ENCODE measurements around the gene STAG1.

Gene STAG1

DNA sequence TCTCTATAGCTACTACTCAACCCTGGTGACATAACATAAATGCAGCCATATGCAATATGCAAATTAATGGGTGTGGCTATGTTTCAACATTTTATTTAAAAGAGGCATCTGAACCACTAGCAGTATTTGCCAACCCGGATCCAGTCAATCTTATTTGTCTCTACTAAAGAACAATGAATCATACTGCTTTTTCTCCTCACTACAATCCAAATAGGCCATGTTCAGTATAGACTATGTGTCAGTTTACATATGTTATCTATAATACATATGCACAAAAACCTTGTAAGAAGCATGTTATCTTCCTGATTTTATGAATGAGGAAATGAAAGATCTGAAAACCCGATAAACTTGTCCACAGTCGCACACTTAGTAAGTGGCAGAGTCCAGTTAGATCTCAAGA is 125.7 kb downstream of the STAG1 start:
- Histone ChIP-seq H3K4me1 (ENCODE audit: control insufficient read depth, insufficient read depth, low read length) (no peaks in the 10 kb centered on the region), H3K4me3 (ENCODE audit: low read depth, low read length) (no peak overlapping the region), H3K36me3 (ENCODE audit: control insufficient read depth in 2 of 2, insufficient read depth in 1 of 2, low read length in 2 of 2) (peaks cover 0 to 3% of the 10 kb centered on the region in 2 experiments; a peak in 1 of 3 replicates), H3K27ac (ENCODE audit: extremely low read depth, low read depth, low read length) (no peak overlapping the region), H3K9me3 (ENCODE audit: control insufficient read depth, insufficient read depth, low read depth, low read length) (no peaks in the 10 kb centered on the region)
- ChIA-PET POLR2A (no interaction called here), CTCF (no interaction called here)
- no peak for TF ChIP-seq ZNF366 (tag by site-specific recombination; conservative IDR thresholded peaks at IDR 0.05)
- TF ChIP-seq, protein P1, sequence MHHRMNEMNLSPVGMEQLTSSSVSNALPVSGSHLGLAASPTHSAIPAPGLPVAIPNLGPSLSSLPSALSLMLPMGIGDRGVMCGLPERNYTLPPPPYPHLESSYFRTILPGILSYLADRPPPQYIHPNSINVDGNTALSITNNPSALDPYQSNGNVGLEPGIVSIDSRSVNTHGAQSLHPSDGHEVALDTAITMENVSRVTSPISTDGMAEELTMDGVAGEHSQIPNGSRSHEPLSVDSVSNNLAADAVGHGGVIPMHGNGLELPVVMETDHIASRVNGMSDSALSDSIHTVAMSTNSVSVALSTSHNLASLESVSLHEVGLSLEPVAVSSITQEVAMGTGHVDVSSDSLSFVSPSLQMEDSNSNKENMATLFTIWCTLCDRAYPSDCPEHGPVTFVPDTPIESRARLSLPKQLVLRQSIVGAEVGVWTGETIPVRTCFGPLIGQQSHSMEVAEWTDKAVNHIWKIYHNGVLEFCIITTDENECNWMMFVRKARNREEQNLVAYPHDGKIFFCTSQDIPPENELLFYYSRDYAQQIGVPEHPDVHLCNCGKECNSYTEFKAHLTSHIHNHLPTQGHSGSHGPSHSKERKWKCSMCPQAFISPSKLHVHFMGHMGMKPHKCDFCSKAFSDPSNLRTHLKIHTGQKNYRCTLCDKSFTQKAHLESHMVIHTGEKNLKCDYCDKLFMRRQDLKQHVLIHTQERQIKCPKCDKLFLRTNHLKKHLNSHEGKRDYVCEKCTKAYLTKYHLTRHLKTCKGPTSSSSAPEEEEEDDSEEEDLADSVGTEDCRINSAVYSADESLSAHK (tag by site-specific recombination; IDR thresholded peaks at IDR 0.05), result no peak
- no peak for TF ChIP-seq ZNF768 (tag by site-specific recombination; IDR thresholded peaks at IDR 0.05)
- no peak for TF ChIP-seq TRIM28 (IDR thresholded peaks at IDR 0.05; ENCODE audit: borderline replicate concordance, low read length)
- TF ChIP-seq ZBTB20 (tag by site-specific recombination; IDR thresholded peaks at IDR 0.05), result no peak
- TF ChIP-seq ZEB2 (tag by site-specific recombination; IDR thresholded peaks at IDR 0.05), result no peak
- TF ChIP-seq ZFP41 (tag by site-specific recombination; IDR thresholded peaks at IDR 0.05; ENCODE audit: borderline replicate concordance), result no peak

GRCh38 chr3:136624894-136625815 is 127.0 kb downstream of the STAG1 start:
- Histone ChIP-seq H3K4me3 (ENCODE audit: low read depth, low read length) (no peak overlapping the region), H3K36me3 (ENCODE audit: control insufficient read depth in 2 of 2, insufficient read depth in 1 of 2, low read length in 2 of 2) (peaks cover 0 to 3% of the 10 kb centered on the region in 2 experiments; a peak in 1 of 3 replicates), H3K4me1 (ENCODE audit: control insufficient read depth, insufficient read depth, low read length) (no peaks in the 10 kb centered on the region), H3K9me3 (ENCODE audit: control insufficient read depth, insufficient read depth, low read depth, low read length) (no peaks in the 10 kb centered on the region), H3K27ac (ENCODE audit: extremely low read depth, low read depth, low read length) (no peak overlapping the region)
- TF ChIP-seq ZNF112 (tag by site-specific recombination; IDR thresholded peaks at IDR 0.05), result no peak
- peak; percentile 56; the same call in 1 of the 2 replicates for TF ChIP-seq PRDM1 (tag by site-specific recombination; IDR thresholded peaks at IDR 0.05)
- CTCF ChIA-PET, result no interaction called here
- POLR2A ChIA-PET, result interaction anchor here (0.8 kb wide), 1 partner anchor 429 kb away, joined by 3 read pairs; the partner anchor contains the start of gene MSL2

DNA sequence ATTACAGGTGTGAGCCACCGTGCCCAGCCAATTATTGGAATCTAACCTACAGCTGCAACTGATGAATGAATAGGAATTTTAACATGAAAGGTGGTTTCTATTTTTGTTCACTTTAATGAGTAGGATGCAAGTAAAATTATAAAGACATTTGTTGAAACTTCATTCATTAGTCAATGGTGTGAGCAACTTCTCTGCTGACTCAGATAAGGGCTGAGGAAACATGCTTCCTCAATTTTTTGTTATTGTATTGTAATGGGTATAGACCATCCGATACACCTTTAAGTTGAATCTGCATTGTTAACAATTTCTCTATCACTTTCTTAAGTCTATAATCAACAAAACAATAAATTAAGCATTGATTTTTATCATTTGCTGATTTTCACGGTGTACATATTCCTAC is 127.8 kb downstream of the STAG1 start:
- Histone ChIP-seq H3K4me1 (ENCODE audit: control insufficient read depth, insufficient read depth, low read length) (no peaks in the 10 kb centered on the region), H3K4me3 (ENCODE audit: low read depth, low read length) (no peak overlapping the region), H3K9me3 (ENCODE audit: control insufficient read depth, insufficient read depth, low read depth, low read length) (no peaks in the 10 kb centered on the region), H3K36me3 (ENCODE audit: control insufficient read depth in 2 of 2, insufficient read depth in 1 of 2, low read length in 2 of 2) (peaks cover 0 to 3% of the 10 kb centered on the region in 2 experiments; a peak in 1 of 3 replicates), H3K27ac (ENCODE audit: extremely low read depth, low read depth, low read length) (no peak overlapping the region)
- POLR2A ChIA-PET, result interaction anchor here (0.8 kb wide), 1 partner anchor 428 kb away, joined by 3 read pairs; the partner anchor contains the start of gene MSL2
- CTCF ChIA-PET, result no interaction called here
- TF ChIP-seq ATF2 (tag by site-specific recombination; IDR thresholded peaks at IDR 0.05; ENCODE audit: low read depth), result no peak
- no peak for TF ChIP-seq ZNF266 (tag by site-specific recombination; IDR thresholded peaks at IDR 0.05; ENCODE audit: low read depth)
- TF ChIP-seq ZFP41 (tag by site-specific recombination; IDR thresholded peaks at IDR 0.05; ENCODE audit: borderline replicate concordance), result no peak
- TF ChIP-seq ZNF776 (tag by site-specific recombination; IDR thresholded peaks at IDR 0.05; ENCODE audit: borderline replicate concordance), result no peak
- TF ChIP-seq ZNF114 (tag by site-specific recombination; IDR thresholded peaks at IDR 0.05), result no peak

GRCh38 chr3:136621628-136622027 is 130.6 kb downstream of the STAG1 start:
- ChIA-PET POLR2A (no interaction called here), CTCF (no interaction called here)
- Histone ChIP-seq H3K4me3 (ENCODE audit: low read depth, low read length) (no peak overlapping the region), H3K36me3 (ENCODE audit: control insufficient read depth in 2 of 2, insufficient read depth in 1 of 2, low read length in 2 of 2) (peaks cover 0 to 3% of the 10 kb centered on the region in 2 experiments; a peak in 1 of 3 replicates), H3K9me3 (ENCODE audit: control insufficient read depth, insufficient read depth, low read depth, low read length) (no peaks in the 10 kb centered on the region), H3K4me1 (ENCODE audit: control insufficient read depth, insufficient read depth, low read length) (no peaks in the 10 kb centered on the region), H3K27ac (ENCODE audit: extremely low read depth, low read depth, low read length) (no peak overlapping the region)
- TF ChIP-seq ZFP69B (tag by site-specific recombination; IDR thresholded peaks at IDR 0.05) (no peak), ZNF274 (IDR thresholded peaks at IDR 0.05; ENCODE audit: low read length) (no peak), ZNF274 (tag by site-specific recombination; IDR thresholded peaks at IDR 0.05; ENCODE audit: borderline replicate concordance) (no peak), ZNF639 (tag by site-specific recombination; IDR thresholded peaks at IDR 0.05) (no peak)
- TF ChIP-seq, protein P2, sequence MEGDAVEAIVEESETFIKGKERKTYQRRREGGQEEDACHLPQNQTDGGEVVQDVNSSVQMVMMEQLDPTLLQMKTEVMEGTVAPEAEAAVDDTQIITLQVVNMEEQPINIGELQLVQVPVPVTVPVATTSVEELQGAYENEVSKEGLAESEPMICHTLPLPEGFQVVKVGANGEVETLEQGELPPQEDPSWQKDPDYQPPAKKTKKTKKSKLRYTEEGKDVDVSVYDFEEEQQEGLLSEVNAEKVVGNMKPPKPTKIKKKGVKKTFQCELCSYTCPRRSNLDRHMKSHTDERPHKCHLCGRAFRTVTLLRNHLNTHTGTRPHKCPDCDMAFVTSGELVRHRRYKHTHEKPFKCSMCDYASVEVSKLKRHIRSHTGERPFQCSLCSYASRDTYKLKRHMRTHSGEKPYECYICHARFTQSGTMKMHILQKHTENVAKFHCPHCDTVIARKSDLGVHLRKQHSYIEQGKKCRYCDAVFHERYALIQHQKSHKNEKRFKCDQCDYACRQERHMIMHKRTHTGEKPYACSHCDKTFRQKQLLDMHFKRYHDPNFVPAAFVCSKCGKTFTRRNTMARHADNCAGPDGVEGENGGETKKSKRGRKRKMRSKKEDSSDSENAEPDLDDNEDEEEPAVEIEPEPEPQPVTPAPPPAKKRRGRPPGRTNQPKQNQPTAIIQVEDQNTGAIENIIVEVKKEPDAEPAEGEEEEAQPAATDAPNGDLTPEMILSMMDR (tag by site-specific recombination; IDR thresholded peaks at IDR 0.05), result no peak
- TF ChIP-seq, protein P3, sequence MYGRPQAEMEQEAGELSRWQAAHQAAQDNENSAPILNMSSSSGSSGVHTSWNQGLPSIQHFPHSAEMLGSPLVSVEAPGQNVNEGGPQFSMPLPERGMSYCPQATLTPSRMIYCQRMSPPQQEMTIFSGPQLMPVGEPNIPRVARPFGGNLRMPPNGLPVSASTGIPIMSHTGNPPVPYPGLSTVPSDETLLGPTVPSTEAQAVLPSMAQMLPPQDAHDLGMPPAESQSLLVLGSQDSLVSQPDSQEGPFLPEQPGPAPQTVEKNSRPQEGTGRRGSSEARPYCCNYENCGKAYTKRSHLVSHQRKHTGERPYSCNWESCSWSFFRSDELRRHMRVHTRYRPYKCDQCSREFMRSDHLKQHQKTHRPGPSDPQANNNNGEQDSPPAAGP (tag by site-specific recombination; IDR thresholded peaks at IDR 0.05), result no peak
